ENCODE data around the gene WASL.

DNA sequence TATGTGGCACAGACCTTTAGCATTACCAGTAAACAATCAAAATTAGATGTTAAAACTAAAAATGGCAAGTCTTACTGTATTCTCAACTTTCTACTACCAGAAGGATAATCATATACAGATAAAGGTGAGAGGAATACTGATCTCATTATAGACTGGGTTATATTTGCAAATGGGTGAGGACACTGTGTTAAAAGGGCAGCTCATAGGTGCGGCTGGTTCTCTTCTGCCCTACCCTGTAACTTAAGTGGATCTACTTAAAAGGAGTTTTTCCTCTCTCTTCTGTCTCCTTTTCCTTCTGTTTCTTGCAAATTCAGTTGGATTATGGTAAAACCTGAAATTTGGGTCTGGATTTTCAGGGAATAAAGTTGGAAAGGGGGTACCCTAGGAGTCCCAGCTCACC, 33.0 kb downstream of the WASL start:
- TF ChIP-seq POLR2A (IDR thresholded peaks at IDR 0.05): no peak
- TF ChIP-seq, protein P1, sequence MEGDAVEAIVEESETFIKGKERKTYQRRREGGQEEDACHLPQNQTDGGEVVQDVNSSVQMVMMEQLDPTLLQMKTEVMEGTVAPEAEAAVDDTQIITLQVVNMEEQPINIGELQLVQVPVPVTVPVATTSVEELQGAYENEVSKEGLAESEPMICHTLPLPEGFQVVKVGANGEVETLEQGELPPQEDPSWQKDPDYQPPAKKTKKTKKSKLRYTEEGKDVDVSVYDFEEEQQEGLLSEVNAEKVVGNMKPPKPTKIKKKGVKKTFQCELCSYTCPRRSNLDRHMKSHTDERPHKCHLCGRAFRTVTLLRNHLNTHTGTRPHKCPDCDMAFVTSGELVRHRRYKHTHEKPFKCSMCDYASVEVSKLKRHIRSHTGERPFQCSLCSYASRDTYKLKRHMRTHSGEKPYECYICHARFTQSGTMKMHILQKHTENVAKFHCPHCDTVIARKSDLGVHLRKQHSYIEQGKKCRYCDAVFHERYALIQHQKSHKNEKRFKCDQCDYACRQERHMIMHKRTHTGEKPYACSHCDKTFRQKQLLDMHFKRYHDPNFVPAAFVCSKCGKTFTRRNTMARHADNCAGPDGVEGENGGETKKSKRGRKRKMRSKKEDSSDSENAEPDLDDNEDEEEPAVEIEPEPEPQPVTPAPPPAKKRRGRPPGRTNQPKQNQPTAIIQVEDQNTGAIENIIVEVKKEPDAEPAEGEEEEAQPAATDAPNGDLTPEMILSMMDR (IDR thresholded peaks at IDR 0.05): no peak
- no peak for TF ChIP-seq POLR2AphosphoS5 (IDR thresholded peaks at IDR 0.05)

Data from breast epithelium (tissue), 3 donors.